Kidney capillary endothelial cell (primary cell): ENCODE data around the gene MITF.
"Not testable (repeated sequence)": the region's sequence is repeated elsewhere in the genome, so short reads cannot be mapped to it uniquely, and the experiment has no call there.

Experiments used
- DNase-seq: peaks from one replicate; pipeline ENCODE4 v3.0.0-alpha.2; 2018; ENCODE audit warnings: low spot score

MITF gene

GRCh38 chr3:69791106-69791505 lies 51.8 kb downstream of the MITF start:
- no peak for DNase-seq

GRCh38 chr3:69791919-69792399 lies 52.7 kb downstream of the MITF start:
- DNase-seq: peak; percentile 39

- DNase-seq: not testable (repeated sequence)
Observed at GRCh38 chr3:69796126-69796525, 56.9 kb downstream of the MITF start.

GRCh38 chr3:69803681-69804270 lies 64.5 kb downstream of the MITF start:
- DNase-seq: no peak

- DNase-seq: no peak
Observed at GRCh38 chr3:69805491-69805890, 66.2 kb downstream of the MITF start.

- peak; percentile 29 for DNase-seq
Observed at GRCh38 chr3:69806735-69807438, 67.6 kb downstream of the MITF start.

- no peak for DNase-seq
Observed at GRCh38 chr3:69807674-69808073, 68.4 kb downstream of the MITF start.

GRCh38 chr3:69809076-69809835 lies 70.0 kb downstream of the MITF start:
- DNase-seq: no peak

- no peak for DNase-seq
Observed at GRCh38 chr3:69811452-69812401, 72.5 kb downstream of the MITF start.

GRCh38 chr3:69815970-69816369 lies 76.7 kb downstream of the MITF start:
- no peak for DNase-seq

- no peak for DNase-seq
Observed at GRCh38 chr3:69817988-69818387, 78.7 kb downstream of the MITF start.

- DNase-seq: no peak
Observed at GRCh38 chr3:69819282-69819681, 80.0 kb downstream of the MITF start.

GRCh38 chr3:69821133-69821532 lies 81.9 kb downstream of the MITF start:
- DNase-seq: no peak

- DNase-seq: no peak
Observed at GRCh38 chr3:69823743-69824142, 84.5 kb downstream of the MITF start.

- no peak for DNase-seq
Observed at GRCh38 chr3:69825446-69825845, 86.2 kb downstream of the MITF start.

GRCh38 chr3:69827127-69827526 lies 87.9 kb downstream of the MITF start:
- no peak for DNase-seq

GRCh38 chr3:69828817-69829216 lies 89.6 kb downstream of the MITF start:
- DNase-seq: no peak

GRCh38 chr3:69830147-69830546 lies 90.9 kb downstream of the MITF start:
- no peak for DNase-seq

- DNase-seq: no peak
Observed at GRCh38 chr3:69831737-69832136, 92.5 kb downstream of the MITF start.

GRCh38 chr3:69833591-69833990 lies 94.3 kb downstream of the MITF start:
- no peak for DNase-seq

GRCh38 chr3:69838217-69838616 lies 99.0 kb downstream of the MITF start:
- DNase-seq: no peak
